Liver (tissue), 9 donors: ENCODE measurements around the gene UCN2. TPM values are rescaled to one million over a fixed set of nuclear protein-coding genes. Genes with fewer than 3 reads are reported as not detected.

ENCODE experiments used
- DNase-seq: peaks from one replicate; pipeline ENCODE4 v3.0.0-alpha.2; 2017; ENCODE audit warnings: low spot score
- H3K27ac ChIP-seq, 2 donors: one replicate each; pipeline ENCODE4 v1.7.0; 2013; ENCODE audit warnings: inconsistent platforms in 2 of 2, low read length in 2 of 2, control low read depth in 1 of 2, low read depth in 1 of 2, mild to moderate bottlenecking in 1 of 2
- H3K27me3 ChIP-seq, 4 donors: one replicate each; pipeline versions ENCODE4 v1.6.1 to v1.7.0; 2013; ENCODE audit warnings: low read length in 3 of 4, inconsistent platforms in 1 of 4, mild to moderate bottlenecking in 1 of 4, moderate library complexity in 1 of 4; ENCODE audit not compliant: control insufficient read depth in 4 of 4, insufficient read depth in 4 of 4
- H3K36me3 ChIP-seq, 4 donors: one replicate each; pipeline versions ENCODE4 v1.6.1 to v1.7.0; 2013; ENCODE audit warnings: low read length in 3 of 4, mild to moderate bottlenecking in 3 of 4, low read depth in 1 of 4, moderate library complexity in 1 of 4; ENCODE audit not compliant: control insufficient read depth in 4 of 4, insufficient read depth in 3 of 4
- H3K4me1 ChIP-seq, 4 donors: one replicate each; pipeline versions ENCODE4 v1.6.1 to v1.7.0; 2013; ENCODE audit warnings: low read length in 3 of 4, mild to moderate bottlenecking in 3 of 4, moderate library complexity in 1 of 4; ENCODE audit not compliant: control insufficient read depth in 4 of 4, insufficient read depth in 4 of 4
- H3K4me3 ChIP-seq, 3 donors: one replicate each; pipeline versions ENCODE4 v1.6.1 to v1.7.0; 2013; ENCODE audit warnings: low read length in 3 of 3, control low read depth in 1 of 3, low read depth in 1 of 3, mild to moderate bottlenecking in 1 of 3
- H3K9ac ChIP-seq, 2 donors: one replicate each; pipeline ENCODE4 v1.7.0; 2013; ENCODE audit warnings: low read length in 2 of 2, mild to moderate bottlenecking in 2 of 2, moderate library complexity in 2 of 2, control low read depth in 1 of 2, low read depth in 1 of 2
- H3K9me3 ChIP-seq, 4 donors: one replicate each; pipeline versions ENCODE4 v1.6.1 to v1.7.0; 2013; ENCODE audit warnings: low read length in 3 of 4; ENCODE audit not compliant: control insufficient read depth in 4 of 4
- ATF3 ChIP-seq: IDR thresholded peaks from 2 replicates; pipeline ENCODE4 v1.6.1; 2016; ENCODE audit warnings: antibody characterized with exemption
- EGR1 ChIP-seq, 2 donors: IDR thresholded peaks; 2 replicates each; pipeline ENCODE4 v1.6.1; 2016 to 2018; ENCODE audit warnings: antibody characterized with exemption in 2 of 2, low read depth in 2 of 2
- FOXA1 ChIP-seq: IDR thresholded peaks from 2 replicates; pipeline ENCODE4 v1.6.1; 2016; ENCODE audit warnings: antibody characterized with exemption
- FOXA2 ChIP-seq: IDR thresholded peaks from 2 replicates; pipeline ENCODE4 v1.6.1; 2016; ENCODE audit warnings: antibody characterized with exemption
- GABPA ChIP-seq, 2 donors: IDR thresholded peaks in 1 of 2; conservative IDR thresholded peaks in 1 of 2; 2 replicates each; pipeline ENCODE4 v1.6.1; 2016; ENCODE audit warnings: antibody characterized with exemption in 2 of 2, mild to moderate bottlenecking in 1 of 2, moderate library complexity in 1 of 2
- HNF4A ChIP-seq, 2 donors: conservative IDR thresholded peaks; 2 replicates each; pipeline ENCODE4 v1.6.1; 2016; ENCODE audit warnings: antibody characterized with exemption in 2 of 2, mild to moderate bottlenecking in 2 of 2
- MAX ChIP-seq: IDR thresholded peaks from 2 replicates; pipeline ENCODE4 v1.6.1; 2016; ENCODE audit warnings: antibody characterized with exemption
- NR2F2 ChIP-seq: IDR thresholded peaks from 2 replicates; pipeline ENCODE4 v1.6.1; 2016; ENCODE audit warnings: antibody characterized with exemption
- RAD21 ChIP-seq, 2 donors: IDR thresholded peaks; 2 replicates each; pipeline ENCODE4 v1.6.1; 2016; ENCODE audit warnings: antibody characterized with exemption in 2 of 2, mild to moderate bottlenecking in 2 of 2
- RXRA ChIP-seq, 2 donors: IDR thresholded peaks; 2 replicates each; pipeline ENCODE4 v1.6.1; 2017 to 2018; ENCODE audit warnings: antibody characterized with exemption in 2 of 2, mild to moderate bottlenecking in 1 of 2
- SP1 ChIP-seq: IDR thresholded peaks from 2 replicates; pipeline ENCODE4 v1.6.1; 2018; ENCODE audit warnings: antibody characterized with exemption, mild to moderate bottlenecking
- TAF1 ChIP-seq: conservative IDR thresholded peaks from 2 replicates; pipeline ENCODE4 v1.6.1; 2016; ENCODE audit warnings: antibody characterized with exemption, mild to moderate bottlenecking
- YY1 ChIP-seq: IDR thresholded peaks from 2 replicates; pipeline ENCODE4 v1.6.1; 2016; ENCODE audit warnings: antibody characterized with exemption, mild to moderate bottlenecking
- ZBTB33 ChIP-seq: IDR thresholded peaks from 2 replicates; pipeline ENCODE4 v1.6.1; 2016; ENCODE audit warnings: antibody characterized with exemption
- WGBS: extraction: QIAGEN DNeasy Blood & Tissue Kit; methylation state at CpG from one replicate; pipeline ENCODE4 v1.1.7; 2013; 5-methylcytosine and 5-hydroxymethylcytosine counted together
- polyA plus RNA-seq, 2 donors: library from polyadenylated mRNA; stranded (reverse) in 1 of 2; unstranded in 1 of 2; fragments of 200-250 nt in 1 of 2; fragments of >200 nt in 1 of 2; fragmentation: Nextera tagmentation in 1 of 2; extraction: Ambion mirVana in 1 of 2; gene quantifications; one replicate each; pipeline versions ENCODE4 v1.2.1 to v1.2.3, GENCODE V29; 2013 to 2015
- total RNA-seq, 2 donors: library from RNA; depleted of rRNA; stranded (reverse); fragments of >200 nt; gene quantifications; one replicate each; pipeline ENCODE4 v1.2.3, GENCODE V29; 2014
- TF ChIP-seq, protein P1 (sequence below): fragments of 150-350 bp; IDR thresholded peaks from 2 replicates; pipeline ENCODE4 v1.5.1; 2017; ENCODE audit warnings: improper control_type of control experiment, low read depth, low read length; ENCODE audit not compliant: missing input control
- donor health status: healthy.
- donor health status: healthy.
- donor health status: healthy.
- donor health status: healthy.
- donor health status: healthy.

The UCN2 gene
- total and polyA plus RNA-seq, 4 donors = 0.08 TPM; not detected in 3

DNA sequence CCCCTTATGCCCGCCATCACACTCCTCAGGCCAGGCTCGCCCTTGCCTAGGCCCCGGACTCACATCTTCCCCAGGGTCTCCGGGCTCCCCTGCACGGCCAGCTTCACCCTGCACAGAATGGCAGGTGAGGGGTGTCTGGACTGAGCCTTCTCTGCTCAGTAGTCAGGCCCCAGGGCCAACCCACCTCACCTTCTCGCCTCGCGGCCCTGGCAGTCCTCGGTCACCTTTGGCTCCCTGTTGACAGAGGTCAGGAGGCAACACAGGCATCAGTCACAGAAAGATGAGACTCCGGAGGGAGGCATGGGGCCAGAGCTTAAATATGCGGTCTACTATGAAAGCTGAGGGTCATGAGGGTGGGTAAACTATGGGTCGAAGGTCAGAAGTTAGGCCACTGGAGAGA lies 8.4 kb upstream of the UCN2 start (continued):
- no peak for TF ChIP-seq RXRA (IDR thresholded peaks at IDR 0.05)
- no peak for TF ChIP-seq RAD21 (IDR thresholded peaks at IDR 0.05)
- TF ChIP-seq FOXA2 = no peak

GRCh38 chr3:48569808-48570450 lies 6.3 kb upstream of the UCN2 start:
- Histone ChIP-seq H3K27me3 (no peaks in the 10 kb centered on the region), H3K27ac (no peak overlapping the region), H3K9ac (no peak overlapping the region), H3K4me1 (no peaks in the 10 kb centered on the region), H3K36me3 (no peaks in the 10 kb centered on the region), H3K4me3 (no peak overlapping the region), H3K9me3 (no peaks in the 10 kb centered on the region)
- 92% methylated on average over 18 of the region's 18 CpGs for WGBS
- no peak for TF ChIP-seq RAD21 (IDR thresholded peaks at IDR 0.05)
- no peak for TF ChIP-seq RXRA (IDR thresholded peaks at IDR 0.05)
- TF ChIP-seq YY1 = no peak
- TF ChIP-seq GABPA (IDR thresholded peaks at IDR 0.05 in 1 of 2, conservative IDR thresholded peaks at IDR 0.05 in 1 of 2) = no peak
- no peak for TF ChIP-seq MAX
- TF ChIP-seq EGR1 (IDR thresholded peaks at IDR 0.05; ENCODE audit: low read depth in 2 of 2) = no peak
- no peak for TF ChIP-seq HNF4A (conservative IDR thresholded peaks at IDR 0.05)
- no peak for TF ChIP-seq NR2F2
- no peak for TF ChIP-seq TAF1
- TF ChIP-seq ZBTB33 = no peak
- TF ChIP-seq ATF3 = no peak
- no peak for TF ChIP-seq FOXA2
- no peak for TF ChIP-seq FOXA1
- DNase-seq = no peak

DNA sequence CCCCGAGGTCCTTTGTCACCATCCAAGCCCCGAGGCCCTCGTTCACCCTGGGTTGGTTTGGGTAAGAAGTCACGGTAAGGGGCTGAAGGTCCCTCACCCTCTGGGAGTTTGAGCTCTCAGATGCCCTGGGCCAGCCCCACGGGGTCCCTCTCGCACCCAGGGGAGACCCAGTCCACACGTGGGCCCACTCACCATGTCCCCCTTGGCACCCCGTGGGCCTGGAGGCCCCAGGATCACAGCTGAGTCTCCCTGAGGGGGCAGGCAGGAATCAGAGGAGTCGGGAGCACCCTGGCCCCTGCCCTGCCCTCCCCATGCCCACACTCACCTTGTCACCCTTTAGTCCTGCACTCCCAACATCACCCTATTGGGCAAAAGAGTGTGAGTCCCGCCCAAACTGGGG lies 5.8 kb upstream of the UCN2 start:
- H3K9me3 ChIP-seq = no peaks in the 10 kb centered on the region
- TF ChIP-seq EGR1 (IDR thresholded peaks at IDR 0.05; ENCODE audit: low read depth in 2 of 2) (no peak), HNF4A (conservative IDR thresholded peaks at IDR 0.05) (no peak), TAF1 (no peak), SP1 (no peak), FOXA2 (no peak)
- WGBS = 92% methylated on average over 10 of the region's 10 CpGs
- no peaks in the 10 kb centered on the region for H3K4me1 ChIP-seq
- H3K27ac ChIP-seq = no peak overlapping the region
- DNase-seq = no peak
- H3K27me3 ChIP-seq = no peaks in the 10 kb centered on the region
- H3K4me3 ChIP-seq = no peak overlapping the region
- no peaks in the 10 kb centered on the region for H3K36me3 ChIP-seq
- H3K9ac ChIP-seq = no peak overlapping the region

DNA sequence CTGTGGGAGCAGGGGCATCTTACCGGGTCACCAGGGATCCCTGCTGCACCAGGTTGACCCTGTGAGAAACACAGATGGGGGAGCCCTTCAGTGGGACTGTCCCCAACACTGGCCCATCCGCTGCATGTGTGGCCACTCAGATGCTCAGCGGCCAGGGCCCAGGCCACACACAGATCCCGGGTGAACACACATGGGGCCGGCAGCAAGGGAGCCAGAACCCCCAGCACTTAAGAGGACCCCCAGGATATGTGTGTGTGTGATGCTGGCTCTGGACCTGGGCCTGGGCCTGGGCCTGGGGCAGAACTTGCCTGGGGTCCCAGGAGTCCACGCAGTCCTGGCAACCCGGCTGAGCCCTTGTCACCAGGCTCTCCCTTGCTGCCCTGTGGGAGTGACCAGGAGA lies 4.9 kb upstream of the UCN2 start:
- TF ChIP-seq, protein P1, sequence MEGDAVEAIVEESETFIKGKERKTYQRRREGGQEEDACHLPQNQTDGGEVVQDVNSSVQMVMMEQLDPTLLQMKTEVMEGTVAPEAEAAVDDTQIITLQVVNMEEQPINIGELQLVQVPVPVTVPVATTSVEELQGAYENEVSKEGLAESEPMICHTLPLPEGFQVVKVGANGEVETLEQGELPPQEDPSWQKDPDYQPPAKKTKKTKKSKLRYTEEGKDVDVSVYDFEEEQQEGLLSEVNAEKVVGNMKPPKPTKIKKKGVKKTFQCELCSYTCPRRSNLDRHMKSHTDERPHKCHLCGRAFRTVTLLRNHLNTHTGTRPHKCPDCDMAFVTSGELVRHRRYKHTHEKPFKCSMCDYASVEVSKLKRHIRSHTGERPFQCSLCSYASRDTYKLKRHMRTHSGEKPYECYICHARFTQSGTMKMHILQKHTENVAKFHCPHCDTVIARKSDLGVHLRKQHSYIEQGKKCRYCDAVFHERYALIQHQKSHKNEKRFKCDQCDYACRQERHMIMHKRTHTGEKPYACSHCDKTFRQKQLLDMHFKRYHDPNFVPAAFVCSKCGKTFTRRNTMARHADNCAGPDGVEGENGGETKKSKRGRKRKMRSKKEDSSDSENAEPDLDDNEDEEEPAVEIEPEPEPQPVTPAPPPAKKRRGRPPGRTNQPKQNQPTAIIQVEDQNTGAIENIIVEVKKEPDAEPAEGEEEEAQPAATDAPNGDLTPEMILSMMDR = no peak
- TF ChIP-seq ZBTB33 = no peak
- TF ChIP-seq SP1 = no peak
- no peak overlapping the region for H3K27ac ChIP-seq
- DNase-seq = no peak
- no peaks in the 10 kb centered on the region for H3K27me3 ChIP-seq
- H3K4me3 ChIP-seq = no peak overlapping the region
- no peak overlapping the region for H3K9ac ChIP-seq
- 97% methylated on average over 7 of the region's 7 CpGs for WGBS
- H3K4me1 ChIP-seq = no peaks in the 10 kb centered on the region
- no peaks in the 10 kb centered on the region for H3K36me3 ChIP-seq
- no peaks in the 10 kb centered on the region for H3K9me3 ChIP-seq
